ENCODE data around the gene RXRA. TPM values are rescaled to one million over a fixed set of nuclear protein-coding genes. Genes with fewer than 3 reads are reported as not detected.

RXRA gene
- total RNA-seq, 4 donors from 2014 or later: 53.3 to 87.8 (median 69.6) TPM

- DNase-seq (ENCODE audit: low spot score): no peak
- ATAC-seq (ENCODE audit: low FRiP score): no peak
- no peak for TF ChIP-seq CTCF (IDR thresholded peaks at IDR 0.05)
These were observed 38.9 kb downstream of the RXRA start for GRCh38 chr9:134365115-134365596.

GRCh38 chr9:134365791-134366222, 39.6 kb downstream of the RXRA start:
- no peak for TF ChIP-seq CTCF (IDR thresholded peaks at IDR 0.05)
- ATAC-seq (ENCODE audit: low FRiP score) (peak; percentile 4), DNase-seq (ENCODE audit: low spot score) (no peak)

GRCh38 chr9:134366223-134367031, 40.2 kb downstream of the RXRA start:
- DNase-seq (ENCODE audit: low spot score): peak; percentile 73
- ATAC-seq (ENCODE audit: low FRiP score): peak; percentile 72
- no peak for TF ChIP-seq CTCF (IDR thresholded peaks at IDR 0.05)

GRCh38 chr9:134367061-134367460, 40.8 kb downstream of the RXRA start:
- ATAC-seq (ENCODE audit: low FRiP score) (no peak), DNase-seq (ENCODE audit: low spot score) (no peak)
- TF ChIP-seq CTCF (IDR thresholded peaks at IDR 0.05): no peak

GRCh38 chr9:134367791-134368490, 41.7 kb downstream of the RXRA start:
- DNase-seq (ENCODE audit: low spot score) (no peak), ATAC-seq (ENCODE audit: low FRiP score) (no peak)

GRCh38 chr9:134368571-134368970, 42.3 kb downstream of the RXRA start:
- no peak for TF ChIP-seq CTCF (IDR thresholded peaks at IDR 0.05)
- ATAC-seq (ENCODE audit: low FRiP score): no peak
- DNase-seq (ENCODE audit: low spot score): no peak

More at GRCh38 chr9:134367791-134368490, 41.7 kb downstream of the RXRA start:
- TF ChIP-seq CTCF (IDR thresholded peaks at IDR 0.05): no peak
